Sigmoid colon (tissue), 7 donors: ENCODE measurements around the gene MRGPRF. TPM values are rescaled to one million over a fixed set of nuclear protein-coding genes. Genes with fewer than 3 reads are reported as not detected.

Experiments used
- DNase-seq: peaks from one replicate; pipeline ENCODE4 v3.0.0-alpha.2; 2019
- H3K27ac ChIP-seq, 4 donors: fragments of 200-600 bp; sonication (generic); one replicate each; pipeline ENCODE4 v1.5.1; 2016 to 2019; ENCODE audit warnings: mild to moderate bottlenecking in 1 of 4
- H3K27me3 ChIP-seq, 3 donors: fragments of 200-600 bp; sonication (generic); one replicate each; pipeline ENCODE4 v1.5.1; 2019; ENCODE audit warnings: mild to moderate bottlenecking in 1 of 3
- H3K36me3 ChIP-seq, 4 donors: fragments of 200-600 bp; sonication (generic); one replicate each; pipeline ENCODE4 v1.5.1; 2016 to 2019
- H3K4me1 ChIP-seq, 4 donors: fragments of 200-600 bp; sonication (generic); one replicate each; pipeline ENCODE4 v1.5.1; 2017 to 2019
- H3K4me3 ChIP-seq, 4 donors: fragments of 200-600 bp; sonication (generic); one replicate each; pipeline ENCODE4 v1.5.1; 2017 to 2019; ENCODE audit warnings: mild to moderate bottlenecking in 2 of 4, moderate library complexity in 1 of 4
- H3K9me3 ChIP-seq, 4 donors: fragments of 200-600 bp in 3 of 4; sonication (generic) in 3 of 4; one replicate each; pipeline versions ENCODE4 v1.5.1 to v1.6.1; 2013 to 2019
- CTCF ChIP-seq, 4 experiments: fragments of 450-650 bp in 3 of 4; fragments of 200-600 bp in 1 of 4; IDR thresholded peaks; one replicate each; pipeline ENCODE4 v1.5.1; 2016 to 2019; ENCODE audit warnings: antibody characterized with exemption in 4 of 4, mild to moderate bottlenecking in 3 of 4, moderate library complexity in 2 of 4
- EP300 ChIP-seq, 4 donors: sonication (generic); formaldehyde crosslinking; IDR thresholded peaks; one replicate each; pipeline ENCODE4 v1.6.1; 2017; ENCODE audit warnings: antibody characterized with exemption in 4 of 4
- POLR2A ChIP-seq, 2 donors: fragments of 450-650 bp; IDR thresholded peaks; one replicate each; pipeline ENCODE4 v1.6.1; 2016; ENCODE audit warnings: antibody characterized with exemption in 2 of 2, mild to moderate bottlenecking in 2 of 2, moderate library complexity in 2 of 2
- POLR2AphosphoS5 ChIP-seq, 4 donors: sonication (generic); formaldehyde crosslinking; IDR thresholded peaks; one replicate each; pipeline ENCODE4 v1.6.1; 2017; ENCODE audit warnings: antibody characterized with exemption in 4 of 4
- WGBS, 2 donors: extraction: QIAGEN DNeasy Blood & Tissue Kit; methylation state at CpG; one replicate each; pipeline ENCODE4 v1.1.7; 2013; 5-methylcytosine and 5-hydroxymethylcytosine counted together
- intact Hi-C: fragments of 100-400 bp; cut with DNase I; formaldehyde crosslinking; loops from one replicate; pipeline ENCODE4 v1.15.1; 2023
- polyA plus RNA-seq, 3 donors: library from polyadenylated mRNA; stranded (reverse); fragments of 200-250 nt; gene quantifications; one replicate each; pipeline ENCODE4 v1.2.3, GENCODE V29; 2013
- total RNA-seq, 4 donors: library from RNA; depleted of rRNA; stranded (reverse); fragments of >200 nt; gene quantifications; one replicate each; pipeline ENCODE4 v1.1.0, GENCODE V29; 2016
- donor health status: healthy with polysubstance abuse.
- donor health status: Bipolar disorder and iron deficiency.
- donor health status: healthy.

The MRGPRF gene
- total and polyA plus RNA-seq, 7 donors = 1.8 to 263 (median 118) TPM

DNA sequence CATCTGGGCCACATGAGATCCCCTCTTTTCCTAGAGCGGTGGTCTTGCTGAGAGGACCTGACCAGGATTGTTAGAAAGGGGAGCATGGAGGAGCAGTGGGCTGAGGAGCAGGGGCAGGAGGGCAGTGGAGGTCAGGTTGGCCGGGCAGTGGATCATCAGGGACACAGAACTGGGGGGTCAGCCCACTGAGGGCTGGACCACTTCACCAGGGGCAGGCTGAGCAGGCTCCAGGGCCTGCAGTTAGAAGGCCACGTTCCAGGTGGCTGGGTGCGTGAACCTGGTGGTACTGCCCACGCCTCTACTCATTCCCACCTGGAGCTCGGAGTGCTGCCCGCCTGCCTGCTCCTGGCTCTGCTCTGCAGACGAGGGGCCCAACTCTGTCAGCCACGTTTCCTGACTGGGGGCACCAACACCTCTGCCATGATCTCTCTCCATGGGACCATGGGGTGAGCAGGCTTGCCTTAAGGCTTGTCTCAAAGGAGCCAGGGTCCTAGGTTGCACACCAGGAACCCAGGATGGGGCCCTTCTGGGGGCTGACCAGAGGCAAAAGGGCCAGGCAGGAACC, 9.7 kb downstream of the MRGPRF start:
- 83 to 88% methylated on average over 9 of the region's 9 CpGs for WGBS, 2 donors
- Histone ChIP-seq H3K27ac (peak overlapping the region; percentile 91 to 100 (median 98)), H3K9me3 (no peaks in the 10 kb centered on the region), H3K4me1 (peaks cover 0 to 99% (median 97%) of the 10 kb centered on the region in 4 donors), H3K27me3 (no peaks in the 10 kb centered on the region), H3K36me3 (peaks cover 24 to 46% (median 30%) of the 10 kb centered on the region in 4 donors), H3K4me3 (no peak overlapping the region)
- intact Hi-C loops = loop anchor here (5.0 kb wide), 1 partner anchor 56 kb away; no protein-coding TSS in a partner anchor
- no peak for TF ChIP-seq CTCF (IDR thresholded peaks at IDR 0.05)
- no peak for TF ChIP-seq POLR2A (IDR thresholded peaks at IDR 0.05)
- peak in 1 of 4 donors; percentile 47 for TF ChIP-seq POLR2AphosphoS5 (IDR thresholded peaks at IDR 0.05)
- no peak for TF ChIP-seq EP300 (IDR thresholded peaks at IDR 0.05)
- peak; percentile 65 for DNase-seq

DNA sequence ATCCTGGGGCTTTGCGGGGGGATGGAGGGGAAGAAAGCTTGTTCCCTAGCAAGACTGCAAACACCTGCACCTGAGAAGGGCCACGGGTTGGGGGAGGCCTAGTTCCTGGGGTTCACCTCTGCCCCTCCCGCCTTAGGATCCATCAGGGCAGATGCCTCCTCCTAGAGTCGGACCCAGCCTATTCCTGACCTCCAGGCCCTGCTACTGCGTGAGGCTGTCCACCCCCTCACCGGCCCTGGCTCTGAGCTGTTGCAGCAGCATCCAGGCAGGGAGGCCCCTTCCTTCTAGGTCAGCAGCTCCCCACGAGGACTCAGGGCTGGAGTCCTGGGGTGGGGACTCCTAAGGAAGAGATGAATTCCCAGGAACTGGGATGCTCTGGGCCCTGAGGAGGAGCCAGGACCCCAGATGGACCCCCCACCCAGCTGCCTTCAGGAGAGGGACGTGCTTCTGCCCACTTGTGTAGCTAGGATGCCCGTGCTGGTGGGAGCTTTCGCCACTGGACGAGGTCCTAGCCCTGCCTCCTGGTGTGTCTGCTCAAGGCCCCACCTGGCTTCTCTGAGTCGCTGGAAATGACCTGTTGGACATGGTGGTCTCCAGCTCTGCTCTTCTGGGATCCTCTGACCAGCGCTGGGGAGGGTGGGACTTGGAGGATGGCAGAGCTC, 10.3 kb downstream of the MRGPRF start:
- peaks cover 24 to 44% (median 30%) of the 10 kb centered on the region in 4 donors for H3K36me3 ChIP-seq
- intact Hi-C loops = loop anchor here (5.0 kb wide), 1 partner anchor 55 kb away; no protein-coding TSS in a partner anchor
- WGBS, 2 donors = 74 to 80% methylated on average over 13 of the region's 13 CpGs
- H3K4me1 ChIP-seq = peaks cover 0 to 99% (median 97%) of the 10 kb centered on the region in 4 donors
- no peaks in the 10 kb centered on the region for H3K9me3 ChIP-seq
- TF ChIP-seq POLR2A (IDR thresholded peaks at IDR 0.05) = no peak
- TF ChIP-seq POLR2AphosphoS5 (IDR thresholded peaks at IDR 0.05) = peak in 1 of 4 donors; percentile 55
- TF ChIP-seq EP300 (IDR thresholded peaks at IDR 0.05) = no peak
- DNase-seq = peak; percentile 71
- H3K27ac ChIP-seq = peak overlapping the region; percentile 91 to 100 (median 98)
- H3K27me3 ChIP-seq = no peaks in the 10 kb centered on the region
- H3K4me3 ChIP-seq = no peak overlapping the region

DNA sequence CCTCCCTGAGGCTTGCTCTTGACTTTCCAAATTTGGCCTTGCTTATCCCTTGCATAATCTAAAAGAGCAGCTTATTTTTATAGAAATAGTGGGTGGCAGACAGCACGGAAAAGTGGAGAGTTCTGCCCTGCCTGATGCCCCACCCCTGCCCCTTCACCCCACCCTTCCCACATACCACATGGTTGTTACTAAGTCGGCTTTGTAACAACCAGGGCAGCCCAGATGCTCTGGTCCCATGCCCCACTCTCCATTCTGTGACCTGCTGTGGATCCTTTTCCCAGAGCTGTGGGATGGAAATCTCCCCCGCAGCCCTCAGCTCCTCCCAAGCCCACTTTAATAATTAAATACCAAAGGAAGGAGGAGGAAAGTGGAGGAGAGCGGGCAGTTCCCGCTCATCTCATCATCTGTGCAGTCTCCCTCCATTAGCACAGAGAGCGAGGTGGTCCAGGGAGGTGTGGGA, 10.9 kb downstream of the MRGPRF start:
- TF ChIP-seq EP300 (IDR thresholded peaks at IDR 0.05) = no peak
- TF ChIP-seq CTCF (IDR thresholded peaks at IDR 0.05) = no peak
- TF ChIP-seq POLR2AphosphoS5 (IDR thresholded peaks at IDR 0.05) = no peak
- no peak for TF ChIP-seq POLR2A (IDR thresholded peaks at IDR 0.05)
- WGBS, 2 donors = 67 to 78% methylated on average over 6 of the region's 6 CpGs

GRCh38 chr11:69001243-69002081, 11.6 kb downstream of the MRGPRF start:
- DNase-seq = peak; percentile 83
- Histone ChIP-seq H3K36me3 (peaks cover 19 to 33% (median 26%) of the 10 kb centered on the region in 4 donors), H3K27me3 (no peaks in the 10 kb centered on the region), H3K4me3 (no peak overlapping the region), H3K27ac (peak overlapping the region; percentile 91 to 100 (median 98)), H3K9me3 (no peaks in the 10 kb centered on the region), H3K4me1 (peaks cover 0 to 90% (median 88%) of the 10 kb centered on the region in 4 donors)
- intact Hi-C loops = loop anchor here (5.0 kb wide), 1 partner anchor 54 kb away; no protein-coding TSS in a partner anchor
- WGBS, 2 donors = 82 to 83% methylated on average over 23 of the region's 23 CpGs
- TF ChIP-seq POLR2AphosphoS5 (IDR thresholded peaks at IDR 0.05) (peak in 2 of 4 donors; percentile 19 to 53), CTCF (IDR thresholded peaks at IDR 0.05) (no peak), POLR2A (IDR thresholded peaks at IDR 0.05) (no peak)

More for the DNA sequence above, 10.9 kb downstream of the MRGPRF start:
- H3K27ac ChIP-seq = peak overlapping the region; percentile 91 to 100 (median 98)
- no peaks in the 10 kb centered on the region for H3K9me3 ChIP-seq
- peak; percentile 80 for DNase-seq
- peaks cover 21 to 39% (median 28%) of the 10 kb centered on the region in 4 donors for H3K36me3 ChIP-seq
- no peaks in the 10 kb centered on the region for H3K27me3 ChIP-seq
- H3K4me1 ChIP-seq = peaks cover 0 to 97% (median 94%) of the 10 kb centered on the region in 4 donors
- H3K4me3 ChIP-seq = no peak overlapping the region
- intact Hi-C loops = loop anchor here (5.0 kb wide), 1 partner anchor 55 kb away; no protein-coding TSS in a partner anchor
